Left ventricle myocardium superior (tissue), 1 donor: ENCODE measurements around the gene DSCAM. TPM values are rescaled to one million over a fixed set of nuclear protein-coding genes. Genes with fewer than 3 reads are reported as not detected.

ENCODE experiments used
- ATAC-seq: fragments of 200-7000 bp; cut with Tn5 transposase; one replicate; pipeline ENCODE4 v1.9.1; 2020; ENCODE audit warnings: mild to moderate bottlenecking, moderate library complexity
- DNase-seq: peaks from one replicate; pipeline ENCODE4 v3.0.0-alpha.2; 2020
- intact Hi-C: fragments of 100-400 bp; cut with micrococcal nuclease; formaldehyde crosslinking; loops from one replicate; pipeline ENCODE4 v1.11.0; 2022
- total RNA-seq: library from RNA; stranded (reverse); fragmentation: NEBNext Ultra II Directional; extraction: Animal tissue kit (Norgen Biotek cat#: 25700); gene quantifications from one replicate; pipeline ENCODE4 v1.2.1, GENCODE V29; 2021
- donor health status: DM: no; HTN: yes; CAD: no; lungs with severe emphysema.

The DSCAM gene
- total RNA-seq, 1 donor from 2014 or later = not detected

- DNase-seq (no peak), ATAC-seq (no peak)
- intact Hi-C loops = loop anchor here (5.0 kb wide), 1 partner anchor 239 kb away; no protein-coding TSS in a partner anchor
Observed at GRCh38 chr21:40385883-40386282, 461.1 kb downstream of the DSCAM start.

- no peak for ATAC-seq
- no peak for DNase-seq
- intact Hi-C loops = no loop called here
Observed at GRCh38 chr21:40383951-40384350, 463.0 kb downstream of the DSCAM start.

- intact Hi-C loops = no loop called here
- ATAC-seq (no peak), DNase-seq (no peak)
Observed at GRCh38 chr21:40381111-40381510, 465.8 kb downstream of the DSCAM start.

- DNase-seq (no peak), ATAC-seq (no peak)
- intact Hi-C loops = no loop called here
Observed at GRCh38 chr21:40379881-40380810, 466.8 kb downstream of the DSCAM start.

GRCh38 chr21:40377135-40377534 is 469.8 kb downstream of the DSCAM start:
- intact Hi-C loops = no loop called here
- ATAC-seq (no peak), DNase-seq (no peak)

- no peak for DNase-seq
- no peak for ATAC-seq
- intact Hi-C loops = no loop called here
Observed at GRCh38 chr21:40373761-40374160, 473.2 kb downstream of the DSCAM start.

- no peak for DNase-seq
- intact Hi-C loops = no loop called here
- ATAC-seq = no peak
Observed at GRCh38 chr21:40372506-40372905, 474.5 kb downstream of the DSCAM start.

- no peak for DNase-seq
- no peak for ATAC-seq
- intact Hi-C loops = no loop called here
Observed at GRCh38 chr21:40371329-40371728, 475.6 kb downstream of the DSCAM start.

- DNase-seq = no peak
- intact Hi-C loops = no loop called here
- no peak for ATAC-seq
Observed at GRCh38 chr21:40356644-40357043, 490.3 kb downstream of the DSCAM start.

GRCh38 chr21:40355076-40355475 is 491.9 kb downstream of the DSCAM start:
- intact Hi-C loops = no loop called here
- no peak for DNase-seq
- no peak for ATAC-seq

GRCh38 chr21:40351006-40351405 is 496.0 kb downstream of the DSCAM start:
- intact Hi-C loops = no loop called here
- no peak for ATAC-seq
- no peak for DNase-seq

GRCh38 chr21:40349591-40349990 is 497.4 kb downstream of the DSCAM start:
- DNase-seq (no peak), ATAC-seq (no peak)
- intact Hi-C loops = loop anchor here (10.0 kb wide), 1 partner anchor 55 kb away; no protein-coding TSS in a partner anchor

- no peak for ATAC-seq
Observed at GRCh38 chr21:40345711-40346321, 501.1 kb downstream of the DSCAM start.

GRCh38 chr21:40340357-40340756 is 506.6 kb downstream of the DSCAM start:
- intact Hi-C loops = loop anchor here (10.0 kb wide), 1 partner anchor 46 kb away; no protein-coding TSS in a partner anchor
- no peak for DNase-seq
- no peak for ATAC-seq

More at GRCh38 chr21:40345711-40346321, 501.1 kb downstream of the DSCAM start:
- intact Hi-C loops = loop anchor here (10.0 kb wide), 1 partner anchor 51 kb away; no protein-coding TSS in a partner anchor
- no peak for DNase-seq

- no peak for ATAC-seq
- intact Hi-C loops = no loop called here
Observed at GRCh38 chr21:40339050-40339449, 507.9 kb downstream of the DSCAM start.

GRCh38 chr21:40337981-40338380 is 509.0 kb downstream of the DSCAM start:
- DNase-seq (no peak), ATAC-seq (no peak)
- intact Hi-C loops = no loop called here

More at GRCh38 chr21:40339050-40339449, 507.9 kb downstream of the DSCAM start:
- no peak for DNase-seq

- ATAC-seq (no peak), DNase-seq (no peak)
- intact Hi-C loops = no loop called here
Observed at GRCh38 chr21:40335704-40336103, 511.3 kb downstream of the DSCAM start.

GRCh38 chr21:40334159-40334558 is 512.8 kb downstream of the DSCAM start:
- intact Hi-C loops = no loop called here
- ATAC-seq (no peak), DNase-seq (no peak)

- no peak for DNase-seq
- intact Hi-C loops = no loop called here
- ATAC-seq = no peak
Observed at GRCh38 chr21:40333731-40334130, 513.2 kb downstream of the DSCAM start.

GRCh38 chr21:40331804-40332203 is 515.2 kb downstream of the DSCAM start:
- ATAC-seq (no peak), DNase-seq (no peak)
- intact Hi-C loops = no loop called here
